ENCODE measurements around the gene UBTD2.

The UBTD2 gene

DNA sequence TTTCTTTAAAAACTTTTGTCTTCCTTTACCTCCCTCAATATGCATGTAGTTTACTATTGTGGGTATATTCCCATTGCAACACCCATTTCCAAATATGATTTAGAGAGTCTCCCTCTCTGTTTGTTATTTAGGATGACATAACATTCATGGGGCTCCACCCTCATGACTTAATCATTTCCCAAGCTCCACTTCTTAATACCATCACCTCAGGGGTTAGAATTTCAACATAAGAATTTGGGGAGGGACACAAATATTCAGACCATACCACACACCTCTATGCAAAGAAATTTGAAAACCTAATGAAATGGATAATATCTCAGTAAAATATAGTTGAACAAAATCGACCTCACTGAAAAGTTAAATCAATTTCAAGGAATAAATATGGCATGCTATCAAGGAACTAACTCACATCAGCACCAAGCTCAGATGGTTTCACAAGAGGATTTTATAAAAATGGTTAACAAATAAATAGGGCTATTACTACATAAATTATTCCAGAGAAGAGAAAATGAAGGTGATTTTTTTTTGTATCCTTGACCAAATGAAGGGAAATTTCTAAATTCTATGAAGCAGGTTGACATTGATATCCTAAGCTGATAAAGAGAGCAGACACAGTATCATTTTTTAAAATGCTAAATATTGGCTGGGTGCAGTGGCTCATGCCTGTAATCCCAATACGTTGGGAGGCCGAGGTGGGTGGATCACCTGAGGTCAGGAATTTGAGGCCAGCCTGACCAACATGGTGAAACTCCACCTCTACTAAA, 20.2 kb upstream of the UBTD2 start:
- TF ChIP-seq, protein P1, sequence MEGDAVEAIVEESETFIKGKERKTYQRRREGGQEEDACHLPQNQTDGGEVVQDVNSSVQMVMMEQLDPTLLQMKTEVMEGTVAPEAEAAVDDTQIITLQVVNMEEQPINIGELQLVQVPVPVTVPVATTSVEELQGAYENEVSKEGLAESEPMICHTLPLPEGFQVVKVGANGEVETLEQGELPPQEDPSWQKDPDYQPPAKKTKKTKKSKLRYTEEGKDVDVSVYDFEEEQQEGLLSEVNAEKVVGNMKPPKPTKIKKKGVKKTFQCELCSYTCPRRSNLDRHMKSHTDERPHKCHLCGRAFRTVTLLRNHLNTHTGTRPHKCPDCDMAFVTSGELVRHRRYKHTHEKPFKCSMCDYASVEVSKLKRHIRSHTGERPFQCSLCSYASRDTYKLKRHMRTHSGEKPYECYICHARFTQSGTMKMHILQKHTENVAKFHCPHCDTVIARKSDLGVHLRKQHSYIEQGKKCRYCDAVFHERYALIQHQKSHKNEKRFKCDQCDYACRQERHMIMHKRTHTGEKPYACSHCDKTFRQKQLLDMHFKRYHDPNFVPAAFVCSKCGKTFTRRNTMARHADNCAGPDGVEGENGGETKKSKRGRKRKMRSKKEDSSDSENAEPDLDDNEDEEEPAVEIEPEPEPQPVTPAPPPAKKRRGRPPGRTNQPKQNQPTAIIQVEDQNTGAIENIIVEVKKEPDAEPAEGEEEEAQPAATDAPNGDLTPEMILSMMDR (IDR thresholded peaks at IDR 0.05; ENCODE audit: control insufficient read depth, extremely low read depth, insufficient read depth) = no peak
- H3K4me3 ChIP-seq (ENCODE audit: low read depth, low read length) = no peak overlapping the region
- DNase-seq (ENCODE audit: low read depth) = peak; percentile 22

DNA sequence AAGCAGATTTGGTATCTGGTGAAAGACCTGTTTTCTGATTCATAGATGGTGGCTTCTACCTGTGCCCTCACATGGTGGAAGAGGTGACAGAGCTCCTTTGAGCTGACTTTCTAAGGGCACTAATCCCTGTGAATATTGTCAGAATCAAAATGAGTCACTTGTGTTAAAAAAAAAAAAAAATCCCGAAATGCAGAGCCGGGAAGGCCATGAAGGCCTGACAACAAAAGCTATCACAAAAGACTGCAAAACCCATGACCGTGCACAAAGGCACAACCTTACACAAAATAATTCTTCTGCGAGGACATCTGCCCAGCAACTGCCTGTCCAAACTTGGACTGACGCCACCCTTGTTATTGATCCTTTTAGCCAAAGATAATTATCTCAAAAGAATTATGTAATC, 19.6 kb upstream of the UBTD2 start:
- DNase-seq (ENCODE audit: low read depth) = no peak
- TF ChIP-seq, protein P1 (IDR thresholded peaks at IDR 0.05; ENCODE audit: control insufficient read depth, extremely low read depth, insufficient read depth) = no peak
- H3K4me3 ChIP-seq (ENCODE audit: low read depth, low read length) = no peak overlapping the region

DNA sequence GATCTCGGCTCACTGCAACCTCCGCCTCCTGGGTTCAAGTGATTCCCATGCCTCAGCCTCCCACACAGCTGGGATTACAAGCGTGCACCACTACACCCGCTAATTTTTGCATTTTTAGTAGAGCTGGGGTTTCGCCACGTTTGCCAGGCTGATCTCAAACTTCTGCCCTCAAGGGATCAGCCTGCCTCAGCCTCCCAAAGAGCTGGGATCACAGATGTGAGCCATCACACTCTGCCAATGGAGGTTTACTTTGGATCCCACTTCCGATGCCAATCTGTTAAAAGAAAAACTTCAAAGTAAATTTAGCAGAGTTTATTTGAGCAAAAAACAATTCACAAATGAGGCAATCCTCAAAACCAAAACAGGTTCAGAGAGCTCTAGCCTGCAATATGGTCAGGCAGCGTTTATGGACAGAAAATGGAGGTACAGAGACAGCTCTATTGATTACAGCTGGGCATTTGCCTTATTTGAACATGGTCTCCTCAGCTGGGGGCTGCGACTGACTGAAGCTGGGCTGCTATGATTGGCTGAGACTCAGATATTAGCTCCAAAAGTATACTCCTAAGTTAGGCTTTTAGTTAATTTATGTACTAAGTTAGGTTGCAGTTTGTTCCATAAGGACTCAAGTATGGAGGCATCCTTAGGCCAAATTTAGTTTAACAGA, 18.6 kb upstream of the UBTD2 start:
- DNase-seq (ENCODE audit: low read depth) = no peak
- H3K4me3 ChIP-seq (ENCODE audit: low read depth, low read length) = no peak overlapping the region
- TF ChIP-seq, protein P1 (IDR thresholded peaks at IDR 0.05; ENCODE audit: control insufficient read depth, extremely low read depth, insufficient read depth) = no peak

DNA sequence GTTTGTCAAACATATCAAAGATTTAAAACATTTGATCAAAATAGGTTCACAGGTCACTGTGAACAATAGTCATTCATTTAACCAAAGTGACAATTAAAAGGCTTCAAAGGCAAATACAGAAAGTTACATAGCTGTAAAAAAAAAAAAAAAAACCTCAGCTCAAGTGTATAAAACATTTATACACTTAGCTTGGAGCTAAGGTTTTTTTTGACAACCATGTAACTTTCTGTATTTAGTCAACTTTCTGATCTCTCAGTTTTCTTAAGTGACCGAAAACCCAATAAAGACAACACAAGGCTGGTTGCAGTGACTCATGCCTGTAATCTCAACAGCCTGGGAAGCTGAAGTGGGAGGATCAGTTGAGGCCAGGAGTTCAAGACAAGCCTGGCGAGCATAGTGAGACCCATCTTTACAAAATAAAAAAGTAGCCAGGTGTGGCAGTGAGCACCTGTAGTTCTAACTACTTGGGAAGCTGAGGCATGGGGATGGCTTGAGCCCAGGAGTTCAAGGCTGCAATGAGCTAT, 16.4 kb upstream of the UBTD2 start:
- no peak overlapping the region for H3K4me3 ChIP-seq (ENCODE audit: low read depth, low read length)
- no peak for DNase-seq (ENCODE audit: low read depth)
- TF ChIP-seq, protein P1 (IDR thresholded peaks at IDR 0.05; ENCODE audit: control insufficient read depth, extremely low read depth, insufficient read depth) = no peak

DNA sequence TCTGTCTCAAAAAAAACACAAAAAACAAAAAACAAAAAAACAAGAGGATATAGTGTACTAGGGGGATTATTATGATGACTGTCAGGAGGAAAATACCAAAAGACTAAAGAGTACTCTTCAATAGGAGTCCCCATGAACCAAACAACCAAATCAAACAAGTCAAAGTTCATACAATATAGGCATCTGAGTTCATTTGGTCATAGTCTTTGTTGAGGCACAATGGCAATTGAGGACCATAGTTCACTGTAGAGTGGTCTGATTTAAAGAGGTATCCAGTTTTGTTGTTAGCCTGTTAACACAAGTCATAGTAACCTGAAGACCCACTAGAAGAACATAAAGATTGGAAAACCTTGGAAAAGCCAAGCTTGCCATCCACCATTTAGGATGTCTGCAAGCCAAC, 11.3 kb upstream of the UBTD2 start:
- DNase-seq (ENCODE audit: low read depth) = no peak
- no peak overlapping the region for H3K4me3 ChIP-seq (ENCODE audit: low read depth, low read length)
- TF ChIP-seq, protein P1 (IDR thresholded peaks at IDR 0.05; ENCODE audit: control insufficient read depth, extremely low read depth, insufficient read depth) = no peak

DNA sequence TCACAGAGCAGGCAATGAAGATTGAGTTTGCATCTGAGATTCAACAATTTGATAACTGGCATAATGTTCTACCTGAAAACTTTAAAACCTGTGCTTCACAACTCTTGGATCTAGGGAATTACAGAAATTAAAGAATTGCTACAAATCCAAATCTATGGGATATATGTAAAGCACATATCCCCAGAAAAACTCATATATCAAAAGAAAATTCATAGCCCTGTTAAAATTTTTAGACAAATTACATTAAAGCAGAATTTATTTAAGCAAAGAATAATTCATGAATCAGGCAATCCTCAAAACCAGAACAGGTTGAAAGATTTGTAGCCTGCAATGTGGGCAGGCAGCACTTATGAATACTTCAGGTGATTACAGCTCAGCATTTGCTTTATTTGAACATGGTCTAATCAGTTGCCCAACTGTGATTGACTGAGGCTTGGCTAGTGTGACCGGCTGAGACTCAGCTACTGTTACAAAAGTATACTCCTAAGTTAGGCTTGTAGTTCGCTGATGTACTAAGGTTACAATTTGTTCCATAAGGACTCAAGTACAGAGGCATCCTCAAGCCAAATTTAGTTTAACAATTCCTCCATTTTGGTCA, 10.3 kb upstream of the UBTD2 start:
- DNase-seq (ENCODE audit: low read depth) = no peak
- H3K4me3 ChIP-seq (ENCODE audit: low read depth, low read length) = no peak overlapping the region
- TF ChIP-seq, protein P1 (IDR thresholded peaks at IDR 0.05; ENCODE audit: control insufficient read depth, extremely low read depth, insufficient read depth) = no peak

Measured in LNCaP clone FGC (cell line).